T-helper 17 cell (primary cell): ENCODE measurements around the gene TMEM40. TPM values are rescaled to one million over a fixed set of nuclear protein-coding genes. Genes with fewer than 3 reads are reported as not detected.
A peak's percentile ranks its signal among the peaks of the same experiment; 100 is the strongest.

Source experiments
- ATAC-seq: fragments of 150-1000 bp; cut with Tn5 transposase; 2 replicates; pipeline ENCODE4 v1.10.0; 2021; ENCODE audit warnings: mild to moderate bottlenecking, moderate library complexity
- DNase-seq, 3 donors: peaks; one replicate each; pipeline versions ENCODE4 v3.0.0 to v3.0.0-alpha.2; 2020 to 2021
- H3K9me3 ChIP-seq: one replicate; pipeline ENCODE4 v1.7.0; 2013; ENCODE audit warnings: low read length, mild to moderate bottlenecking; ENCODE audit not compliant: control insufficient read depth, poor library complexity, severe bottlenecking
- H3K27ac Mint-ChIP-seq: one replicate; pipeline ENCODE4 v1.8.0; 2022; ENCODE audit warnings: mild to moderate bottlenecking, moderate library complexity, mixed read lengths
- H3K27me3 Mint-ChIP-seq: one replicate; pipeline ENCODE4 v1.8.0; 2022; ENCODE audit warnings: mixed read lengths
- H3K36me3 Mint-ChIP-seq: one replicate; pipeline ENCODE4 v1.8.0; 2022; ENCODE audit warnings: low read depth, mixed read lengths
- H3K4me1 Mint-ChIP-seq: one replicate; pipeline ENCODE4 v1.8.0; 2022; ENCODE audit warnings: mild to moderate bottlenecking, mixed read lengths
- H3K4me3 Mint-ChIP-seq: one replicate; pipeline ENCODE4 v1.8.0; 2022; ENCODE audit warnings: mild to moderate bottlenecking, moderate library complexity, mixed read lengths
- total RNA-seq, 4 donors: library from RNA in 2 of 4; stranded (reverse) in 2 of 4; gene quantifications; one replicate each; pipeline ENCODE4 v1.2.3 and lab custom pipeline; 2022 to 2026

TMEM40 gene
- total RNA-seq, 2 donors from 2014 or later, result 2.8 to 54.0 TPM

DNA sequence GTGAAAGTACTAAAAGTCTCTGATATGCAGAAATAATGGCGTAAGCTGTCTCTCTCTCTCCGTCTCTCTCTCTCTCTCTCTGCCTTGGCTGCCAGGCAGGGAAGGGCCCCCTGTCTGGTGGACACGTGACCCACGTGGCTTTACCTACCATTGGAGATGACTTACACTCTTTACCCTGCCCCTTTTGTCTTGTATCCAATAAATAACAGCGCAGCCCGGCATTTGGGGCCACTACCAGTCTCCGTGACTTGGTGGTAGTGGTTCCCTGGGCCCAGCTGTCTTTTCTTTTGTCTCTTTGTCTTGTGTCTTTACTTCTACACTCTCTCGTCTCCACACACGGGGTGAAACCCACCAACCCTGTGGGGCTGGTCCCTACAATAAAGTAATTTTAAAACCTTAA, 12.2 kb upstream of the TMEM40 start:
- H3K27me3 Mint-ChIP-seq, result peaks cover 31% of the 10 kb centered on the region
- no peaks in the 10 kb centered on the region for H3K9me3 ChIP-seq
- no peaks in the 10 kb centered on the region for H3K4me1 Mint-ChIP-seq
- ATAC-seq, result no peak
- H3K27ac Mint-ChIP-seq, result no peak overlapping the region
- no peak overlapping the region for H3K4me3 Mint-ChIP-seq
- DNase-seq, result no peak
- H3K36me3 Mint-ChIP-seq, result no peaks in the 10 kb centered on the region

DNA sequence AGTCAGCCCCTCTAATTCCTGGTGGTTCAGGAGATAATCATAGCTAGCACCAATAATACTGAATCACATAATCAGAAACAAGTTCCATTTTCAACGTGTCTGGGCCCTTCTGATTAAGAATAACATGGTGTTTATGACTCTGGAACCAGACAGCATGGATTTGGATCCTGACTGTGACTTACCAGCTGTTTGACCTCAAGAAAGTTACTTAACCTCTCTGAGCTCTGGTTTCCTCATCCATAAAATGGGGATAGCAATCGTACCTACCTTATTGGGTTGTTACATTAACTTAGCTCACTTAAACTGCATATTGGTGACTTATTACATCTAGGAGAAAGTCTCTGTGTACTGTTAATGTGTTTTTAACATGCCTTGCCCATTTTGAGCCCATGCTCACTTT, 10.7 kb upstream of the TMEM40 start:
- Mint-ChIP-seq H3K27me3 (peaks cover 27% of the 10 kb centered on the region), H3K27ac (no peak overlapping the region), H3K36me3 (no peaks in the 10 kb centered on the region), H3K4me3 (no peak overlapping the region), H3K4me1 (no peaks in the 10 kb centered on the region)
- ATAC-seq (no peak), DNase-seq (no peak)
- H3K9me3 ChIP-seq, result no peaks in the 10 kb centered on the region

DNA sequence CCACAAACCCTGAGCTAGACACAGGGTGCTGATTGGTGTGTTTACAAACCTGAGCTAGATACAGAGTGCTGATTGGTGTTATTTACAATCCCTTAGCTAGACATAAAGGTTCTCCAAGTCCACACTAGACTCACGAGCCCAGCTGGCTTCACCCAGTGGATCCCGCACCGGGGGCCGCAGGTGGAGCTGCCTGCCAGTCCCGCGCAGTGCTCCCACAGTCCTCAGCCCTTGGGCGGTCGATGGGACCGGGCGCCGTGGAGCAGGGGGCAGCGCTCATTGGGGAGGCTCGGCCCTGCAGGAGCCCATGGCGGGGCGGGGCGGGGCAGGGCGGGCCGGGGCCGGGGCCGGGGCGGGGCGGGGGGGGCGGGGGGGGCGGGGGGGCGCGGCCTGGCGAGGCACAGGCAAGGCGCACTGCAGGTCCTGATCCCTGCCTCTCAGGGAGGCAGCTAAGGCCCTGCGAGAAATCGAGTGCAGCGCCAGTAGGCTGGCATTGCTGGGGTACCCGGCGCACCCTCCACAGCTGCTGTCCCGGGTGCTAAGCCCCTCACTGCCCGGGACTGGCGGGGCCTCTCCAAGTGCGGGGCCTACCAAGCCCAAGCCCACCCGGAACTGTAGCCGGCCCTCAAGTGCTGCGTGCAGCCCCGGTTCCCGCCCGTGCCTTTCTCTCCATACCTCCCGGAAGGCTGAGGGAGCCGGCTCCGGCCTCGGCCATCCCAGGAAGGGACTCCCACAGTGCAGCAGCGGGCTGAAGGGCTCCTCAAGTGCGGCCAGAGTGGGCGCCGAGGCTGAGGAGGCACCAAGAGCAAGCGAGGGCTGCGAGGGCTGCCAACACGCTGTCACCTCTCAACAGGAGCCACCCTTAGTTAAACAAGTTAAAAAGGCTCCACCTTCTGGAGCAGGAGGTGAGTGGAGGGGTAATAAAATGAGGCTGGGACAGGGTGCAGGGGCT, 9.8 kb upstream of the TMEM40 start:
- Mint-ChIP-seq H3K4me3 (no peak overlapping the region), H3K36me3 (no peaks in the 10 kb centered on the region), H3K27ac (no peak overlapping the region), H3K4me1 (no peaks in the 10 kb centered on the region), H3K27me3 (peaks cover 22% of the 10 kb centered on the region)
- ATAC-seq, result no peak
- no peaks in the 10 kb centered on the region for H3K9me3 ChIP-seq
- no peak for DNase-seq

DNA sequence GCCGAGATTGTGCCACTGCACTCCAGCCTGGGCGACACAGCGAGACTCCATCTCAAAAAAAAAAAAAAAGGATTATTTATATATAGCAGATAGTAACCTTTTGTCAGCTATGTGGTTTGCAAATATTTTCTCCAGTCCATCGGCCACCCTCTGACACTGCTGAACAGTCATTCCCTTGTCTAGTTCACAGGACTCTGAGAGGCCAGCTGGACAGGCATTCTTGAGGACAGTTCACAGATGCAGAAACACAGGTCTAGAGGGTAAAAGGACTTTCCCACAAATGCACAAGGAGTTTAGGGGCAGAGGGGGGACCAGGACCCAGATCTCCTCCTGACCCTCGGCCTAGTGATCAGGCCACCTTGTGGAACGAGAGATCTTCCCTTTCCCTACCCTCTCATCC, 7.5 kb upstream of the TMEM40 start:
- H3K36me3 Mint-ChIP-seq, result no peaks in the 10 kb centered on the region
- no peak overlapping the region for H3K4me3 Mint-ChIP-seq
- H3K27ac Mint-ChIP-seq, result no peak overlapping the region
- H3K9me3 ChIP-seq, result no peaks in the 10 kb centered on the region
- H3K27me3 Mint-ChIP-seq, result peaks cover 16% of the 10 kb centered on the region
- no peak for ATAC-seq
- no peaks in the 10 kb centered on the region for H3K4me1 Mint-ChIP-seq
- DNase-seq, result no peak

DNA sequence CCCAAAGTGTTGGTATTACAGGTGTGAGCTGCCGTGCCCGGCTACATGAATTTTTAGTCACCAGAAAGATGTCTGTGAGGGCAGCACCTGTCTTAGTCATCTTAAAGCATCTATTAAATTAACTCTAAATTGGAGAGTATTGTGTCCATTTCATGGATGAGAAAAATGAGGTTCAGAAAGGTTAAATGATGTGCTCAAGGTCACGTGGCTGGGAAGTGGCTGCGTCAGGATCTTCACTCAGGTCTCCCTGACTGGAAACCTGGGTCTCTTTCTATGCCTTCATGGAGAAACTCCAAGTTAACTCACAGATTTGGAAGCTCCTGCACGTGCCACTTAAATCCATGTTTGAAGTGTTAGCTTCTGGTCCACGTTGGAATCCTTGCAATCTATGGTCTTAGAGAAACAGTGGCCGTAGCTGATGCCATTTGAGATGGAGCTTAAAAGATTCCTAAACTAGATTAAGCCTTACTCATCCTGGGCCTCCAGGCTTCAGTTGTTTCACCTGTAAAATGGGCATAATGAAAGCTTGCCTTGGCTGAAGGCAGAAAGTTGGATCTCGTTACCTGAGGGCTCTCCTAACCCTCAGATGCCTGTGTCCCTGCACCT, 5.2 kb upstream of the TMEM40 start:
- H3K36me3 Mint-ChIP-seq, result peaks cover 4% of the 10 kb centered on the region
- no peaks in the 10 kb centered on the region for H3K9me3 ChIP-seq
- H3K4me1 Mint-ChIP-seq, result peaks cover 4% of the 10 kb centered on the region
- peaks cover 29% of the 10 kb centered on the region for H3K27me3 Mint-ChIP-seq
- H3K27ac Mint-ChIP-seq, result no peak overlapping the region
- ATAC-seq, result no peak
- no peak overlapping the region for H3K4me3 Mint-ChIP-seq
- no peak for DNase-seq

DNA sequence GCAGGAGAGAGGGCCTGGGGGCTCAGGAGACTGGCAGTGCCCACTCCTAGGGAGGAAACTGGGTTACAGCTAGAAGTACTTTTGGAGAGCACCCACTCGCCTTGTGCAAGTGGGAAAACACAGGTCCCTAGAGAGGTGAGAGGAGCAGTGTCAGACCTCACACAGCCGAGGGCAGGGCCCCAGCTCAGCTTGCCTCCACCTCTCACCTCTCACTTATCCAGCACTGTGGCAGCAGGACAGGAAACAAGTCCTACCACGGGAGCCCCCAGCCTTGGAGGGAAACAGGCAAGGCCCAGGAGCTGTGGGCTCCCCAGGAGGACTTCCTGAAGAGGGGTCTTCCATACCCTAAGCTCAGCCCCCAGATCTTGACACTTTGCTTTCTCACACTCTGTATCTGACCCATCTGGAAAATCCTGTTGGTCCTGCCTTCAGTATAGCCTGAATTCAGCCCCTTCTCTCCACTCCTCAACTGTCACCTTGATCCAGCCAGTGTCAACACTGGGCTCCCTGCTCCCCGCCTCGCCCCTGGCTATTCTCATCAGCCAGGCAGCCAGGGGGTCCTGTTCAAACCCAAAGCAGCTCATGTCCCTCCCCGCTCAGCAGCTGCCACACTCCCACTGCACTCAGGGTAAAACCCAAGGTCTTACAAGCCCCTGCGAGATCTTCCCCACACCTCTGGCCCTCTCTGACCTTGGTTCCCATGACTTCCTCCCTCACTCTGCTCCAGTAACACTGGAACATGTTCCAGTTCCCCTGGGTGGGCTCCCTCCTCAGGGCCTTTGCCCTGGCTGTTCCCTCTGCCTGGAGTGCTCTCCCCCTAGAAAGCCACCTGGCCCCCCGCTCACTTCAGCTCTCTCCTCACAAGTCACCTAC, 870 bp upstream of the TMEM40 start:
- H3K36me3 Mint-ChIP-seq, result peaks cover 12% of the 10 kb centered on the region
- H3K9me3 ChIP-seq, result no peaks in the 10 kb centered on the region
- H3K4me1 Mint-ChIP-seq, result peaks cover 11% of the 10 kb centered on the region
- DNase-seq (no peak), ATAC-seq (no peak)
- no peak overlapping the region for H3K27ac Mint-ChIP-seq
- peaks cover 36% of the 10 kb centered on the region for H3K27me3 Mint-ChIP-seq
- no peak overlapping the region for H3K4me3 Mint-ChIP-seq

DNA sequence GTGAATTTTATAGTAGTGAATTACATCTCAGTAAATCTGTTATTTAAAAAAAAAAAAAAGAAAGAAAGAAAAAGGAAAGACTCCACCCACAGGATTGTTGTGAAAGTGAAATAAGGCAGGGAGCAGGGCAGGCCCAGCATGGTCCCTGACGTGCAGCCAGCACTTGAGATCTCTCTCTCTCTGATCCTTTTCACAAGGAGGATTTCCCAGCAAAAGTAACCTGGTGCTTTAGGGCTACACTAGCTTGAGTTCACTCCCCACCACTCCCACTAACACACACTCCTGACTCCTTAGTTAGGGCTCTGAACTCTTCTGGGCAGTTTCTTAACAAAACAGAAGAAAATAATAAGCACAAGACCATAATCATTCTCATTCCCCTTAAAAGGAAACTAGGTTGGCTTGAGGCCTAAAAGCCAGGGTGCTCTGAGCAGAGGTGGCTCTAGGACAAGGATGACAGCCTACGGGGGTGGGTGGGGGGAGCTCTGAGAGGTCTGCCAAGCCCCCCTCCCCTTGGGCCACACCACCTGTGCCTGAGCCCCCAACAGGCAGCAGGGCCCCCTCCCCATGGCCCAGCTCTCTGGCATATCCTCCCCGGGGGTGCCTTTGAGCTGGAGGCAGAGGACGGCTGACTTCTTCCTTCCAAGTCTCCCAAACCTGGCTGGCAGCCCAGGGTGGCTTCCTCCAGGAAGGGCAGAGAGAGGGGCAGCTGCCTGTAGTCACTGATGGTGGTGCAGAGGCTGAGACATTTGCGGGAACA, 856 bp downstream of the TMEM40 start:
- Mint-ChIP-seq H3K27ac (no peak overlapping the region), H3K4me1 (peaks cover 11% of the 10 kb centered on the region), H3K36me3 (peaks cover 12% of the 10 kb centered on the region), H3K4me3 (no peak overlapping the region), H3K27me3 (peaks cover 36% of the 10 kb centered on the region)
- H3K9me3 ChIP-seq, result no peaks in the 10 kb centered on the region
- ATAC-seq (no peak), DNase-seq (no peak)

DNA sequence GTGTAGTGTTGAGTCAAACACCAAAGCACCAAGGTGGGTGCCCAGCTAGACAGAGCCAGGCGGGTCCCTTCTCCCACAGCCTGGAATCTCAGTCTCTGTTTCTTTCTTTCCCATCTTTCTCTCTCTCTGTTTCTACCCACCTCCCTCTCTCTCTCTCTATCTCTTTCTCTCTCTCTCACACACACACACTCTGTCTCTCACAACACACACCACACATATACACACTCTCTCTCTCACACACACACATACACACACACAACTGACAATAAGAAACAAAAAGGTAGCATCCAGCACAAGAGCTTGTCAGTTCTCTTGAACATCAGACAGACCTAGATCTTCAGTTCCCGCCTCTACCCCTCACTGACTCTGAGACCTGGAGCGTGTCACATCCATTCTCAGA, 2.4 kb downstream of the TMEM40 start:
- Mint-ChIP-seq H3K4me1 (peaks cover 11% of the 10 kb centered on the region), H3K27ac (no peak overlapping the region), H3K4me3 (no peak overlapping the region), H3K27me3 (peaks cover 36% of the 10 kb centered on the region), H3K36me3 (peaks cover 12% of the 10 kb centered on the region)
- ATAC-seq, result no peak
- H3K9me3 ChIP-seq, result no peaks in the 10 kb centered on the region
- no peak for DNase-seq

DNA sequence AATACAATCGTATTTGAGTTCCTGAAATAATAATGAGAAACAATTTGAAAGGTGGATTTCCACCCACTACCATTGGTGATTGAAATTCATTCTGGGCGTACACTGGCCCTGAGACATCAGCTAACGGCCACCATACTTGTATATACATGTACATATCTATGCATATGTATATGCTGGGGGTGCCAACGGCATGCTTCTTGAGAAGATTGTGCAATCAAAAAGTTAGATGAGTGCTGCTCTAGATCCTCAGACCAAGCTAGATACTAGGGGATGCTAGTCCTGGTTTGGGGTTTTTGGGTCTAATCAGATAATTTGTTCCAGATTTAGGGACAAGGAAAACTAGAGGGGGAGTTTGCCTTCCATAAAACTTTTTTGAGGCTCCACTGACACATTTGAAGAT, 2.9 kb downstream of the TMEM40 start:
- H3K9me3 ChIP-seq, result no peaks in the 10 kb centered on the region
- peaks cover 33% of the 10 kb centered on the region for H3K27me3 Mint-ChIP-seq
- ATAC-seq, result no peak
- peaks cover 12% of the 10 kb centered on the region for H3K36me3 Mint-ChIP-seq
- H3K4me1 Mint-ChIP-seq, result peaks cover 11% of the 10 kb centered on the region
- no peak for DNase-seq
- H3K4me3 Mint-ChIP-seq, result no peak overlapping the region
- no peak overlapping the region for H3K27ac Mint-ChIP-seq

DNA sequence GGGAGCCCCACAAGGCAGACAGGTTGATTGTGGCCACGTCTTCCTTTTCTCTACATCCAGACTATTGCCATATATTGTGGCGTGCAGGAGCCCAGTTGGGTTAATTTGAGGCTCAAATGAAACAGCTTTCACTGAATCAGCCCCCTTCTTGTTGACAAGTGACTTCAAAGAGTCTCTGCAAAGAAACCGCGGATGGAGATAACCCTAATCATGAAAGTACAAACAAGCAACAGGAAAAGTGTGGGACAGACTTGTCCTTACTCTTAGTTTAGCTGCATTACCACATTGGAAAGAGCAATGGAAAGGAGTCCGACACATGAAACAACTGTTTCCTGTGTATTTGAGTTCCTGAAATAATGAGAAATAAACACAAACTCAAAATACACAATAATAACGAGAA, 3.3 kb downstream of the TMEM40 start:
- no peak for ATAC-seq

DNA sequence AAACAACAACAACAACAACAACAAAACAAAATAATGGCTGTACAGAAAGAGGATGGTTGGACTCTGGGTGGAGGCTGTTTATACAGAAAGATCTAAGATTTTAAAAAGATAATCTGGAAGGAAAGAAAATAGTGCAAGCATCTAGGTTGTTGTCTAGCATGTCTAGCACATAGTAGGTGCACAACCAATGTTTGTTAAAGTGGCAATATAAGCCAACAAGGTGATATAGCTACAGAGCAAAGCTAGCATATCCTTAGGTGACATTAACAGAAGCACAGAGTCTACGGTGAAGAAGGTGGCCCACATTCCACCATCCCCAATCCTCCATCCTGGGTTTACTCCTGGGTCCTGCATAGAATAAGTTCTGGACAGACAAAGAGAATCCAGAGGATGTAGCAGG, 4.7 kb downstream of the TMEM40 start:
- no peaks in the 10 kb centered on the region for H3K9me3 ChIP-seq
- peak overlapping the region; percentile 57 for H3K27ac Mint-ChIP-seq
- peaks cover 15% of the 10 kb centered on the region for H3K27me3 Mint-ChIP-seq
- no peak for ATAC-seq
- DNase-seq, result no peak
- H3K4me1 Mint-ChIP-seq, result peaks cover 11% of the 10 kb centered on the region
- no peak overlapping the region for H3K4me3 Mint-ChIP-seq
- peaks cover 8% of the 10 kb centered on the region for H3K36me3 Mint-ChIP-seq

More for the DNA sequence above, 3.3 kb downstream of the TMEM40 start:
- peaks cover 29% of the 10 kb centered on the region for H3K27me3 Mint-ChIP-seq
- peaks cover 13% of the 10 kb centered on the region for H3K4me1 Mint-ChIP-seq
- no peak for DNase-seq
- H3K27ac Mint-ChIP-seq, result no peak overlapping the region
- H3K4me3 Mint-ChIP-seq, result peak overlapping the region; percentile 26
- H3K36me3 Mint-ChIP-seq, result peaks cover 12% of the 10 kb centered on the region
- no peaks in the 10 kb centered on the region for H3K9me3 ChIP-seq

DNA sequence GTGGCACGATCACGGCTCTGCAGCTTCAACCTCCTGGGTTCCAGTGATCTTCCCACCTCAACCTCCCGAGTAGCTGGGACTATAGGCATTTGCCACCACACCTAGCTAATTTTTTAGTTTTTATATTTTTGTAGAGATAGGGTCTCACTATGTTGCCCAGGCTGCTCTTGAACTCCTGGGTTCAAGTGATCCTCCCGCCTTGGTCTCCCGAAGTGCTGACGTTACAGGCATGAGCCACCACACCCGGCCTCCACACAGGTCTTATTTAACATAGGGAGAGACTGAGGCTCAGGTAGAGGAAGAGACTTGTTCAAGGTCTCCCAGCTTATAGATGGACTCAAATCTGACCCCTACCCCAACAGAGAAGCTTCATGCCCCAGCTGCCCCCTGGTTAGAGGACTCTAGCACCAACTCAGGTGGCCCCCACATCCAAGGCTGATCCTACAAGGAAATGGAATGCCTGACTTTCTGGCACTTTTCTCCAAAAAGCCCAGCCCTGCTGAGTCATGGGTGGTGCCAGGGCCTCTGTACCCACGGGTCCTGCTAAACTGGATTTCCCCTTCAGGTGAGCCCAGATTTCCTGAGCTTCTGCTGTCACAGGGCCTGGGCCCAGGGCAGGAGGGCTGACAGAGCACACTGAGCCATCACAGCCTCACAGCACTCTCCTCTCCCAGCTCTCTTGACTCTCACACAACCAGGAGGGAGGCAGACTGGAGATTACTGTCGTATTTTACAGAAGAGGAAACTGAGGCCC, 5.6 kb downstream of the TMEM40 start:
- peaks cover 11% of the 10 kb centered on the region for H3K4me1 Mint-ChIP-seq
- no peak overlapping the region for H3K4me3 Mint-ChIP-seq
- no peaks in the 10 kb centered on the region for H3K9me3 ChIP-seq
- H3K36me3 Mint-ChIP-seq, result peaks cover 8% of the 10 kb centered on the region
- H3K27me3 Mint-ChIP-seq, result peaks cover 15% of the 10 kb centered on the region
- ATAC-seq, result no peak
- DNase-seq, result no peak
- peak overlapping the region; percentile 57 for H3K27ac Mint-ChIP-seq
